ENCODE results near the gene AFMID. TPM values are rescaled to one million over a fixed set of nuclear protein-coding genes. Genes with fewer than 3 reads are reported as not detected.

Gene AFMID
- total RNA-seq, 4 donors from 2014 or later: 14.9 to 27.4 (median 20.3) TPM

DNA sequence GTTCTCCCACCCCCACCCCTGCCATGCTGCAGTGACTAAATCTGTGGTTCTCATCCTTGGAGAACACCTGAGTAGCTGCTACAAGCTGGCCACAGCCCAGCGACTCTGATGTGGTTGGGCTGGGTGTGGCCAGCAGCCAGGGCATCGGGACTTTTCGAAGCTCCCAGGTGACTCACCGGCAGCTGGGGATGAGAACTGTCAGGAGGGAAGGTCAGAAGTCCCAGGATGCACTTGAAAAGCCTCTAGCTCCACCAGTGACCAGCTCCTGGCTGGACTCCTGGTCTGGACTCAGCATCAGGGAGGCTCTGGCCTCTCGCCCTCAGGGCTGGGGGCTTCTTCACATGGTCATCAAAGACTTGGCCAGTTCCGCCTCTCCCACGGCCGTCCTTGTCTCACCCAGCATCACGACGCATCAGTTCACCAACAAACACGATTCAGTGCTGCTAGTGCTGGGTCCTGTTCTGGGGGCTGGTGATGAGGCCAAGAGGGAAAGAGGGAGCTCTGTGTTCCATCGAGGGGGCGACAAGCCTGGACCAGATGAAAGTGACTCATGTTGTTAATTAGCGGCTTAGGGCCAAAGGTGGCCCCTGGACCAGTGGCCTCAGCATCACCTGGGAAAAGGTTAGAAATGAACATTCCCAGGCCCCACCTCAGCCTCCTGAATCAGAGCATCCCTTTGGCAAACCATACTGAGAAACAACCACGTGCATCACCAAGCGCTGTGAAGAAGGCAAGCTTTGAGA lies 44.9 kb upstream of the AFMID start:
- no peak for TF ChIP-seq CTCF (IDR thresholded peaks at IDR 0.05; ENCODE audit: low read depth)

DNA sequence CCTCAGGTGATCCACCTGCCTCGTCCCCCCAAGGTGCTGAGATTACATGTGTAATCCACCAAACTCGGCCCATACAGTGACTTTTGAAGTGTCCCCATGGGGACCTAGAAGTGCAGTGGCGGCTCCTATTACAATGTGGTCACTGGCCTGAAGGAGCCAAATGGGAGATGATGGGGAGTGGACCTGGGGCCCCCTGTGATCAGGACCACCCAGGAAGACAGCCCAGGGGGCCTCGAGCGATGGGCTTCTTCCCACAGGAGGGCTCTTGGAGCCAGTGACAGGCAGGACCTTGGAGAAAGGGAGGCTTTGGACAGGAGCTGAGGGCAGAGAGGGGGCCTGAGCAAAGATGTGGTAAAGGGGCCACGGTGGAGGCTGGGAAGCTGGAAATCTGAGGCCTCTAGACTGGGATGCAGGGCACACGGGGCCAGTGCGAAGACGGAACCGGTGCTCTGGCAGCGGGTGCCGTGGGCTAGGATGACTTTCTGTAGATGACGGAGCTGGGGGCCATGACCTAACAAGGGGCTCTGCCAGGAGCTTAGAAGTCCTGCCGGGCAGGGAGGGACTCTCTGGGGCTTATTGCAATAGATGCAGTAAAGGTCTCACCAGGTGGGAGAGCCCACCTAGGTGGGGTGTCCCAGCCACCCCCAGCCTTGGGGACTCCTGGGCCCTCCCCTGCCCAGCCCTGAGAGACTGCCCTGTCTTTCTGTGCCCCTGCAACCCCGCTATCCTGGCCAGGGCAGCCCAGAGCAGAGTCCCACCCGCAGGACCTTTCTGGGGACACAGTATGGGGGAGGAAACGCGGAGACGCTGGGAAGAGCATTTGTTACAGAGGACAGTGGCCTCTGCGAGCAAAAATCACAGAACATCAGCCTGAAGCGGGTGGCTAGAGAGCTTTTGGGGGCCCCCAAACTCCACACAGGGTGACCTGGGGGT lies 43.7 kb upstream of the AFMID start:
- TF ChIP-seq CTCF (IDR thresholded peaks at IDR 0.05; ENCODE audit: low read depth): no peak

GRCh38 chr17:78144147-78144719 lies 42.9 kb upstream of the AFMID start:
- TF ChIP-seq CTCF (IDR thresholded peaks at IDR 0.05; ENCODE audit: low read depth): no peak

DNA sequence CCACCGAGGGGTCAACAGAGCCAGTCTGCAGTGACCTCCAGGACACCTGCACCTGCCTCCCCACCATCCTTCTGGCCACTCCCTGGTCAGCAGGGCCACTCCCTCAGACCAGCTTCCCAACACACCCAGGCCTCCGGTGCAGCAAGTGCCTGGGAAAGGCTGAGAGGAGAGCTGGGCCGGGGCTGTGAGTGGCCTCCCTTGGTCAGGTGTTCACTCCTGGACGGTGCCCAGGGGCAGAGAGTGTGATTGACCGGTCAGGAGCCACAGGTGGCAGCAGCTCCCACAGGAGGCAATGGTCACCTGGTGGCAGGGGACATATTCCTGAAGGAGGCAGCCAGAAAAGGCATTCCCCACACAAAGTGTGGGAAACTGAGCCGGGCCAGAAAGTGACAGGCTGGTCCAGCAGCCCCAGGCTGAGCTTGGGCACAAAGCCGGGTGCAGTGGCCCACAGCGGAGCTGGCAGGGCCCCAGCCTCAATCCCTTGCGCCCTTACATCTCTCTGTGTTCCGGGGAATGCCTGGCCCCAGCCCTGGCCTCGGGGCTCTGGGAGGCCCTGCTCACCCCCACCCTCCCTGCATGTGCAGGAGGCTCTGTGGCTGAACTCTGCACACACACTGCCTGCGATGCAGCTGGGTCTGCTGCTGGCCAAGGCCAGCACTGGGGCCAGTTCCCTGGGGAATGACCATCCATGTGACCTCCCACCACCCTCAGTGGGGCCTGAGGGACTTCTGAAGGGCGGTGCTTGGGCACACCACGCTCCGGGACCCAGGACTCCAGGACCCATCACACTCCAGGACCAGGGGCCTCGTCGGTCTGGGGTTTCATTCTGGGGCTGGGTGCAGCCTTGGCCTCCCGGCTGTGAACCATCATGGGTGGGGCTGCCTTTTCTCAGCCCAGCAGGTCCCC lies 42.2 kb upstream of the AFMID start:
- TF ChIP-seq CTCF (IDR thresholded peaks at IDR 0.05; ENCODE audit: low read depth): no peak

DNA sequence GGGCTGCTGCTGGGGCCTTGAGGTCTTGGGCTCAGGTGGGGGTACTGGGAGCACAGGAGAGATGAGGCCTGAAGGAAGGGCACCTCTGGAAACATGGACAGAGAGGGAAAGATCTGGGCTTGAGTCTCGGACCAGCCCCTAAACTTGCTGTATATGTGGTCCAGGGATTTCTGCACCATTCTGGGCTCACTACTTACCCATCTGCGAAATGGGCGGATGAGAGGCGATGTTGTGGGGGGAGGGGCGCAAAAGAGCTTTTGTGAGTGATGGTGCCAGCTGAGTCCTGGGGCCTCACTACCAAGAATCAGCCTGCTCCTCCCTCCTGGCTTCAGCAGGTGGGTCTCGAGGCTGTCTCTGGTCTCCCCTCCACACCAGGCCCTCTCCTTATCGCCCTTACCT lies 40.7 kb upstream of the AFMID start:
- no peak for TF ChIP-seq CTCF (IDR thresholded peaks at IDR 0.05; ENCODE audit: low read depth)

DNA sequence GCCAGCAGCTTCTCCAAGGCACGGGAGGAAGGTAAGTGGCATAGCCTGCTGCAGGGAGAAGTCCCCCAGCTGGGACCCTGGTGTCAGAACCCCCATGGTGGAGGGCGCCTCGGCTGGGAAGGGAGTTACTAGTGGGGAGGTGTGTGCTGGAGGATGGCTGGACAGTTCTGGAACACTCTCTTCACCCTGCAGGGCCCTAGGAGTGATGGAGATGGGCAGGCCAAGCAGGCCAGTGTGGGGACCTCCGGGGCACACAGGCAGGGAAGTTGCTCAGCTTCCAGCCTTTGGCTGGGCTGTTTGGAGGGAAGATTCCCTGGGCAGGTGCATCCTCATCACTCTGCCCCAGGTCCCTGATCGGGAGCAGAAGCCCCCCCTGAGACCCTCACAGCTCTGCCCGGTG lies 40.3 kb upstream of the AFMID start:
- TF ChIP-seq CTCF (IDR thresholded peaks at IDR 0.05; ENCODE audit: low read depth): no peak

Data from subcutaneous adipose tissue (tissue), 4 donors.